AG04450 (cell line): ENCODE measurements around the gene GMNC. TPM values are rescaled to one million over a fixed set of nuclear protein-coding genes. Genes with fewer than 3 reads are reported as not detected.

Source experiments
- CTCF ChIA-PET: fragments of 300-600, 350-600 bp; formaldehyde crosslinking; extraction: SDS; loops from one replicate; lab custom pipeline; 2022; ENCODE audit warnings: antibody characterized with exemption, inconsistent platforms; lab: Charles Lee
- POLR2A ChIA-PET: fragments of 350-600 bp; formaldehyde crosslinking; extraction: SDS; loops from one replicate; lab custom pipeline; 2021; ENCODE audit warnings: antibody characterized with exemption, inconsistent platforms; lab: Yijun Ruan, JAX
- DNase-seq: peaks from one replicate; pipeline ENCODE4 v3.0.0-alpha.2; 2011; ENCODE audit warnings: low read depth, low spot score
- H3K27ac ChIP-seq: one replicate; pipeline ENCODE4 v1.5.1; 2012; ENCODE audit warnings: low read depth, low read length, control low read depth
- H3K27me3 ChIP-seq: one replicate; pipeline ENCODE4 v1.6.0; 2012; ENCODE audit warnings: low read length; ENCODE audit not compliant: control insufficient read depth, insufficient read depth
- H3K4me3 ChIP-seq: 2 replicates; pipeline ENCODE4 v1.5.1; 2011; ENCODE audit warnings: mild to moderate bottlenecking, low read depth, low read length, control low read depth
- H3K9me3 ChIP-seq: 2 replicates; pipeline ENCODE4 v1.5.1; 2012; ENCODE audit warnings: low read length; ENCODE audit not compliant: control insufficient read depth, insufficient read depth
- CTCF ChIP-seq: IDR thresholded peaks from 2 replicates; pipeline ENCODE4 v1.5.1; 2011; ENCODE audit warnings: low read depth, low read length, control low read depth, inconsistent platforms
- polyA plus RNA-seq: library from polyadenylated mRNA; depleted of rRNA; stranded (reverse); fragments of >200 nt; gene quantifications from 2 replicates; pipeline ENCODE4 v1.2.3, GENCODE V29; 2011

Gene GMNC
- polyA plus RNA-seq, 1 experiment: 0.02 TPM

GRCh38 chr3:190863119-190863465 is 598 bp upstream of the GMNC start:
- POLR2A ChIA-PET: no interaction called here
- DNase-seq: no peak
- H3K4me3 ChIP-seq: peak overlapping the region; percentile 64

GRCh38 chr3:190860521-190860920 is 2.0 kb downstream of the GMNC start:
- no peak overlapping the region for H3K4me3 ChIP-seq
- H3K9me3 ChIP-seq: no peaks in the 10 kb centered on the region
- ChIA-PET POLR2A (no interaction called here), CTCF (interaction anchor here (1.9 to 3.1 kb wide), 2 partner anchors 23 to 48 kb away, joined by 4 to 16 read pairs; no protein-coding TSS in a partner anchor)
- H3K27ac ChIP-seq: no peak overlapping the region
- TF ChIP-seq CTCF: no peak
- no peak for DNase-seq
- no peaks in the 10 kb centered on the region for H3K27me3 ChIP-seq

More at GRCh38 chr3:190863119-190863465, 598 bp upstream of the GMNC start:
- no peaks in the 10 kb centered on the region for H3K27me3 ChIP-seq
- CTCF ChIA-PET: interaction anchor here (1.2 to 3.4 kb wide), 4 partner anchors 20 to 163 kb away, joined by 3 to 18 read pairs (median 10); no protein-coding TSS in a partner anchor
- no peaks in the 10 kb centered on the region for H3K9me3 ChIP-seq
- no peak for TF ChIP-seq CTCF
- H3K27ac ChIP-seq: no peak overlapping the region

DNA sequence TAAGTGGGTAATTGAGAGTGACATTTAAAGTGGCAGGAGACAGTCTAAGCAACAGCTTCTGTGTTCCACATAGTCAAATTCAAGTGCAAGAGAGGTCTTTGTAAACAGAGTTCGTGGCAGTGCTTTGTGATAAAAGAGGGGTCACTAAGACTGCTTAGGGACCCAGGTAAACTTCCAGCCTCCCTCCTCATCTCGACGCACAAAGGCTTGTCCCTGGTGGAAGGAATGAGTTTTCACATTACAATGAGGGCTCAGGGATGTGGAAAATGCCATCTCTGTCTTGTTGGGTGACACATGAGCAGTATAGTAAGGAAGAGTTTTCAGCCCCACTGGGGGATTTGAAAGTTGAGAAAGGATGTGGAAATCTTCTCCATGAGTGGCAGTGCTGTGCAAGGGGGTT is 7.3 kb downstream of the GMNC start:
- POLR2A ChIA-PET: no interaction called here
- H3K4me3 ChIP-seq: no peak overlapping the region
- CTCF ChIA-PET: no interaction called here
- H3K9me3 ChIP-seq: no peaks in the 10 kb centered on the region
- H3K27me3 ChIP-seq: no peaks in the 10 kb centered on the region
- TF ChIP-seq CTCF: no peak
- DNase-seq: no peak
- H3K27ac ChIP-seq: no peak overlapping the region

DNA sequence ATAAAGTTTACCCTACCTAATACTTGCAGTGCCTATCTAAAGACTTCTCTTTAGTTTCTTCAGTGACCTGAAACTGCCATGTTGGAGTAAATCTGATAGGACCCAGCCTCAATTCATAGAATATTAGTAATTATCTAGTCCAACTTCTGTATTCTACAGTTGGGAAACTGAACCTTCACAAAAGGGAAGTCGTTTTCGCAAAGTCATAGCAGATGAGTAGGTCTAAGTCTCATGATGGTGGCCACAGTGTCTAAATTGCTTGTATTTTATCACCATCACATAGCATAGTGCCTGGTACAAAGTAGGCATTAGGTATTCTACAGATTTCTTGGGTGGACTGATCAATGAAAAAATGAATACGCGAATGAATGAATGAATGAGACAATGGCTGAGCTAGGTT is 8.4 kb downstream of the GMNC start:
- Histone ChIP-seq H3K9me3 (no peaks in the 10 kb centered on the region), H3K4me3 (no peak overlapping the region), H3K27me3 (no peaks in the 10 kb centered on the region), H3K27ac (no peak overlapping the region)
- ChIA-PET CTCF (no interaction called here), POLR2A (no interaction called here)
- DNase-seq: no peak
- no peak for TF ChIP-seq CTCF

DNA sequence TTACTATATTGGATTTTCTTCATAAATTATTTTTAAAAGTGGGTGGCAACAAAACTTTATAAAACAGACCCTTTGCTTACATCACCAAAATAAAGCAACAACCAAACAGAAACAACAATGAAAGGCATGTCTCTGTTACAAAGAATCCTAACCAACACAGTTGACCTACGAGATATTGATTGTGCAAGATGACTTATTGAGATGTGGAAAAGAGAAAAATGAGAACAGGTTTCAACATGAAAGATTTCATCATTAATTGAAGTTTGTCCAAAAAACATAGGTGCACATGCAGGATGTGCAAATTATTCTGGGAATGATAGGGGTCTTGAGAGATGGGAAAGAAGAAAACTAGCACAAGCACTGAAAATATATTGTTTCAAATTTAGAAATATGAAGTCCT is 9.0 kb downstream of the GMNC start:
- CTCF ChIA-PET: no interaction called here

More for the DNA sequence above, 9.0 kb downstream of the GMNC start:
- no peak overlapping the region for H3K4me3 ChIP-seq
- no peak overlapping the region for H3K27ac ChIP-seq
- no peaks in the 10 kb centered on the region for H3K27me3 ChIP-seq
- no peak for DNase-seq
- H3K9me3 ChIP-seq: no peaks in the 10 kb centered on the region
- POLR2A ChIA-PET: no interaction called here
- no peak for TF ChIP-seq CTCF
